ENCODE results near the gene CALD1.

CALD1 gene

GRCh38 chr7:134939136-134939535 is 159.7 kb downstream of the CALD1 start:
- no peak overlapping the region for H3K27ac ChIP-seq (ENCODE audit: low read depth, low read length)
- no peaks in the 10 kb centered on the region for H3K9me3 ChIP-seq (ENCODE audit: control insufficient read depth, insufficient read depth, low read length)
- no peak overlapping the region for H3K9ac ChIP-seq (ENCODE audit: low read depth, low read length)
- peaks cover 20% of the 10 kb centered on the region; the same call in 1 of the 2 replicates for H3K4me1 ChIP-seq (ENCODE audit: control insufficient read depth, insufficient read depth, low read length)
- H3K36me3 ChIP-seq (ENCODE audit: control insufficient read depth, insufficient read depth, low read length) = peaks cover 57% of the 10 kb centered on the region
- no peaks in the 10 kb centered on the region for H3K27me3 ChIP-seq (ENCODE audit: control insufficient read depth, insufficient read depth, low read length)
- no peak overlapping the region for H3K4me3 ChIP-seq (ENCODE audit: low read depth, low read length)

- Histone ChIP-seq H3K4me1 (ENCODE audit: control insufficient read depth, insufficient read depth, low read length) (peaks cover 20% of the 10 kb centered on the region; the same call in 1 of the 2 replicates), H3K4me3 (ENCODE audit: low read depth, low read length) (no peak overlapping the region), H3K27ac (ENCODE audit: low read depth, low read length) (peak overlapping the region; percentile 77), H3K9ac (ENCODE audit: low read depth, low read length) (no peak overlapping the region), H3K27me3 (ENCODE audit: control insufficient read depth, insufficient read depth, low read length) (no peaks in the 10 kb centered on the region), H3K9me3 (ENCODE audit: control insufficient read depth, insufficient read depth, low read length) (no peaks in the 10 kb centered on the region), H3K36me3 (ENCODE audit: control insufficient read depth, insufficient read depth, low read length) (peaks cover 51% of the 10 kb centered on the region)
Measured at GRCh38 chr7:134940729-134941128, 161.3 kb downstream of the CALD1 start.

- H3K9ac ChIP-seq (ENCODE audit: low read depth, low read length) = no peak overlapping the region
- peak overlapping the region; percentile 77 for H3K27ac ChIP-seq (ENCODE audit: low read depth, low read length)
- no peak overlapping the region for H3K4me3 ChIP-seq (ENCODE audit: low read depth, low read length)
- peaks cover 20% of the 10 kb centered on the region; the same call in 1 of the 2 replicates for H3K4me1 ChIP-seq (ENCODE audit: control insufficient read depth, insufficient read depth, low read length)
- H3K36me3 ChIP-seq (ENCODE audit: control insufficient read depth, insufficient read depth, low read length) = peaks cover 51% of the 10 kb centered on the region
- no peaks in the 10 kb centered on the region for H3K27me3 ChIP-seq (ENCODE audit: control insufficient read depth, insufficient read depth, low read length)
- H3K9me3 ChIP-seq (ENCODE audit: control insufficient read depth, insufficient read depth, low read length) = no peaks in the 10 kb centered on the region
Measured at GRCh38 chr7:134941185-134941900, 161.9 kb downstream of the CALD1 start.

- H3K27me3 ChIP-seq (ENCODE audit: control insufficient read depth, insufficient read depth, low read length) = no peaks in the 10 kb centered on the region
- H3K9me3 ChIP-seq (ENCODE audit: control insufficient read depth, insufficient read depth, low read length) = no peaks in the 10 kb centered on the region
- no peak overlapping the region for H3K9ac ChIP-seq (ENCODE audit: low read depth, low read length)
- H3K36me3 ChIP-seq (ENCODE audit: control insufficient read depth, insufficient read depth, low read length) = peaks cover 48% of the 10 kb centered on the region
- peaks cover 20% of the 10 kb centered on the region; the same call in 1 of the 2 replicates for H3K4me1 ChIP-seq (ENCODE audit: control insufficient read depth, insufficient read depth, low read length)
- peak overlapping the region; percentile 77 for H3K27ac ChIP-seq (ENCODE audit: low read depth, low read length)
- no peak overlapping the region for H3K4me3 ChIP-seq (ENCODE audit: low read depth, low read length)
Measured at GRCh38 chr7:134941952-134942351, 162.5 kb downstream of the CALD1 start.

- Histone ChIP-seq H3K4me1 (ENCODE audit: control insufficient read depth, insufficient read depth, low read length) (peaks cover 20% of the 10 kb centered on the region; the same call in 1 of the 2 replicates), H3K36me3 (ENCODE audit: control insufficient read depth, insufficient read depth, low read length) (peaks cover 48% of the 10 kb centered on the region), H3K27ac (ENCODE audit: low read depth, low read length) (peak overlapping the region; percentile 42), H3K27me3 (ENCODE audit: control insufficient read depth, insufficient read depth, low read length) (no peaks in the 10 kb centered on the region), H3K9ac (ENCODE audit: low read depth, low read length) (no peak overlapping the region), H3K4me3 (ENCODE audit: low read depth, low read length) (no peak overlapping the region), H3K9me3 (ENCODE audit: control insufficient read depth, insufficient read depth, low read length) (no peaks in the 10 kb centered on the region)
Measured at GRCh38 chr7:134942690-134943466, 163.4 kb downstream of the CALD1 start.

GRCh38 chr7:134943785-134944400 is 164.5 kb downstream of the CALD1 start:
- Histone ChIP-seq H3K9ac (ENCODE audit: low read depth, low read length) (no peak overlapping the region), H3K36me3 (ENCODE audit: control insufficient read depth, insufficient read depth, low read length) (peaks cover 49% of the 10 kb centered on the region), H3K4me1 (ENCODE audit: control insufficient read depth, insufficient read depth, low read length) (peaks cover 20% of the 10 kb centered on the region; the same call in 1 of the 2 replicates), H3K27me3 (ENCODE audit: control insufficient read depth, insufficient read depth, low read length) (no peaks in the 10 kb centered on the region), H3K27ac (ENCODE audit: low read depth, low read length) (no peak overlapping the region), H3K9me3 (ENCODE audit: control insufficient read depth, insufficient read depth, low read length) (no peaks in the 10 kb centered on the region), H3K4me3 (ENCODE audit: low read depth, low read length) (no peak overlapping the region)

- no peaks in the 10 kb centered on the region for H3K27me3 ChIP-seq (ENCODE audit: control insufficient read depth, insufficient read depth, low read length)
- no peak overlapping the region for H3K27ac ChIP-seq (ENCODE audit: low read depth, low read length)
- no peaks in the 10 kb centered on the region for H3K9me3 ChIP-seq (ENCODE audit: control insufficient read depth, insufficient read depth, low read length)
- peaks cover 17% of the 10 kb centered on the region; the same call in 1 of the 2 replicates for H3K4me1 ChIP-seq (ENCODE audit: control insufficient read depth, insufficient read depth, low read length)
- H3K4me3 ChIP-seq (ENCODE audit: low read depth, low read length) = no peak overlapping the region
- H3K36me3 ChIP-seq (ENCODE audit: control insufficient read depth, insufficient read depth, low read length) = peaks cover 65% of the 10 kb centered on the region
- no peak overlapping the region for H3K9ac ChIP-seq (ENCODE audit: low read depth, low read length)
Measured at GRCh38 chr7:134945691-134946090, 166.3 kb downstream of the CALD1 start.

GRCh38 chr7:134946260-134946659 is 166.8 kb downstream of the CALD1 start:
- Histone ChIP-seq H3K9ac (ENCODE audit: low read depth, low read length) (no peak overlapping the region), H3K27me3 (ENCODE audit: control insufficient read depth, insufficient read depth, low read length) (no peaks in the 10 kb centered on the region), H3K4me3 (ENCODE audit: low read depth, low read length) (no peak overlapping the region), H3K27ac (ENCODE audit: low read depth, low read length) (no peak overlapping the region), H3K4me1 (ENCODE audit: control insufficient read depth, insufficient read depth, low read length) (peaks cover 11% of the 10 kb centered on the region; the same call in 1 of the 2 replicates), H3K36me3 (ENCODE audit: control insufficient read depth, insufficient read depth, low read length) (peaks cover 70% of the 10 kb centered on the region), H3K9me3 (ENCODE audit: control insufficient read depth, insufficient read depth, low read length) (no peaks in the 10 kb centered on the region)

- 0 out of 2 replicates have a peak, but pooled peaks cover under 1% of the 10 kb centered on the region for H3K4me1 ChIP-seq (ENCODE audit: control insufficient read depth, insufficient read depth, low read length)
- H3K36me3 ChIP-seq (ENCODE audit: control insufficient read depth, insufficient read depth, low read length) = peaks cover 71% of the 10 kb centered on the region
- no peak overlapping the region for H3K9ac ChIP-seq (ENCODE audit: low read depth, low read length)
- H3K4me3 ChIP-seq (ENCODE audit: low read depth, low read length) = no peak overlapping the region
- no peaks in the 10 kb centered on the region for H3K9me3 ChIP-seq (ENCODE audit: control insufficient read depth, insufficient read depth, low read length)
- no peak overlapping the region for H3K27ac ChIP-seq (ENCODE audit: low read depth, low read length)
- H3K27me3 ChIP-seq (ENCODE audit: control insufficient read depth, insufficient read depth, low read length) = no peaks in the 10 kb centered on the region
Measured at GRCh38 chr7:134947329-134947728, 167.9 kb downstream of the CALD1 start.

- Histone ChIP-seq H3K4me1 (ENCODE audit: control insufficient read depth, insufficient read depth, low read length) (no peaks in the 10 kb centered on the region), H3K9me3 (ENCODE audit: control insufficient read depth, insufficient read depth, low read length) (no peaks in the 10 kb centered on the region), H3K36me3 (ENCODE audit: control insufficient read depth, insufficient read depth, low read length) (peaks cover 72% of the 10 kb centered on the region), H3K27me3 (ENCODE audit: control insufficient read depth, insufficient read depth, low read length) (no peaks in the 10 kb centered on the region), H3K4me3 (ENCODE audit: low read depth, low read length) (no peak overlapping the region), H3K9ac (ENCODE audit: low read depth, low read length) (no peak overlapping the region), H3K27ac (ENCODE audit: low read depth, low read length) (no peak overlapping the region)
Measured at GRCh38 chr7:134947831-134948230, 168.4 kb downstream of the CALD1 start.
